HG02610 (cell line): ENCODE measurements around the gene PRM1.

Experiments used
- ATAC-seq: cut with Tn5 transposase; IDR thresholded peaks from one replicate; pipeline ENCODE4 v1.9.1; 2021; ENCODE audit warnings: mild to moderate bottlenecking, moderate library complexity; ENCODE audit not compliant: unreplicated experiment

PRM1 gene, protein sequence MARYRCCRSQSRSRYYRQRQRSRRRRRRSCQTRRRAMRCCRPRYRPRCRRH

DNA sequence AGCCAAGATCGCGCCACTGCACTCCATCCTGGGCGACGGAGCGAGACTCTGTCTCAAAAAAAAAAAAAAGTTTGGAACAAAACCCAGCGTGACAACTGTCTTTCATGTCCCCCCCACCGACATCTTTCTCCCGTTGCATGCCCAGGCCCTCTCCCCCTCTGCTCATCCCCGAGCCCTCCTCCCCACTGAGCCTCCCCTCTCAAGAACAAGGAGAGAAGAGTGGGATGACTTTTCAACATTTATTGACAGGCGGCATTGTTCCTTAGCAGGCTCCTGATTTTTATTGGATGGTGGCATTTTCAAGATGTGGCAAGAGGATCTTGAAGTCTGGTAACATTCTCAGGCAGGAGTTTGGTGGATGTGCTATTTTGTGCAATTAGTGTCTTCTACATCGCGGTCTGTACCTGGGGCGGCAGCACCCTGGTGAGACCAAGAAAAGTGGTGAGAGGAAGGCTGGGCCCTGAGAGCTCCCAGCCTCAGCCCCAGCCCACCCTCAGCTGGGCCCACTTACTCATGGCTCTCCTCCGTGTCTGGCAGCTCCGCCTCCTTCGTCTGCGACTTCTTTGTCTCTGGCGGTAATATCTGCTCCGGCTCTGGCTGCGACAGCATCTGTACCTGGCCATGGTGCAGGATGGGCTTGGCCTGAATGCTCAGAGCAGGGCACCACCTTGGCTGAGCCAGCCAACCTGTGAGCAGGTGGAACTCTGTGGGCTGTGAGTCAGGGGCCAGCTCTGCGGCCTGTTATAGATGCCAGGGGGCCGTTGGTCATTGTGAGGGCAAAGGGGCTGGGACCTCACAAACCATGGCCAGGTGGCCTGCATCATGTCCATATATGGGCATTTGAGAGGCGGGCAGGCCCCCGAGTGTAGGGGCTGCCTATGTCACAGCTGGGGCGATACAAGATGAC lies at the start of gene PRM1:
PRM1 (minus strand) TSS at position 715 of the 907 bp plus-strand sequence; CDS start at position 623, 92 bp downstream.
- no peak for ATAC-seq

DNA sequence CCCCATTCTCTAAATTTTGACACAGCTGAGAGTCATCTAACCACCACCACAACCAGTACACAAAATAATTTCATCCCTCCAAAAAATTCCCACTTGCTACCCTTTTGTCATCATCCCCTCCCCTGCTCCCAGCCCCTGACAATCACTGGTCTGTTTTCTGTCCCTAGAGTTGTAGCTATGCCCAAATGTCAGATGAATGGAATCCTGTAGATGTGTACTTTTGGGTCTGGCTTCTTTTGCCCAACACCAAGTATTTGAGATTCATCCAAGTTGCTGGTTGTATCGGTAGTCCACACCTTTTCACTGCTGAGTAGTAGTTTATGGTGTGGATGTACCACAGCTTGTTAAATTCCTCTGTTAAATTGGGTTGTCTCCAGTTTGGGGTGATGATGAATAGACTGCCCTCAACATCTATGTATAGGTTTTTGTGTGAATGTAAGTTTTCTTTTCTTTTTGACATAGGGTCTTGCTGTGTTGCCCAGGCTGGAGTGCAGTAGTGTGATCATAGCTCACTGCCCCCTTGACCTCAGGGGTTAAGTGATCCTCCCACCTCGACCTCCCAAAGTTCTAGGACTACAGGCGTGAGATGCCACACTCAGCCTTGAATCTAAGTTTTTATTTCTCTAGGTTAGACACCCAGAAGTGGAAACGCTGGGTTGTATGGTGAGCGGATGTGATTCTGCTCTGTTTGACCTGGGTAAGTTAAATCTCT lies 49.6 kb upstream of the PRM1 start:
- ATAC-seq = no peak

DNA sequence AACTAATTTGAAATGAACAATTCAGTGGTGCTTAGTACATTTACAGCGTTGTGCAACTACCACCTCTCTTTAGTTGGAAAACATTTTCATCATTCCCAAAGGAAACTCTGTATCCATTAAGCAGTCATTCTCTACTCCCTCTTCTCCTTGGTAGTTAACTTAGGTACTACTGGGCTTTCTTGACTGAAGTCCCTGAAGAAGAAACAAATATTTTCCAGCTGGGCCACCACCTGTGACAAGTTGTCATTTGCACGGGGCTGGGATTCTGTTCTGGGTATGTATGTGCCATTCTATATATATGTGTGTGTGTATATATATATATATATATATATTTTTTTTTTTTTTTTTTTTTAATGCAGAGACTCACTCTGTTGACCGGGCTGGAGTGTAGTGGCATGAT lies 48.8 kb upstream of the PRM1 start:
- ATAC-seq = no peak

DNA sequence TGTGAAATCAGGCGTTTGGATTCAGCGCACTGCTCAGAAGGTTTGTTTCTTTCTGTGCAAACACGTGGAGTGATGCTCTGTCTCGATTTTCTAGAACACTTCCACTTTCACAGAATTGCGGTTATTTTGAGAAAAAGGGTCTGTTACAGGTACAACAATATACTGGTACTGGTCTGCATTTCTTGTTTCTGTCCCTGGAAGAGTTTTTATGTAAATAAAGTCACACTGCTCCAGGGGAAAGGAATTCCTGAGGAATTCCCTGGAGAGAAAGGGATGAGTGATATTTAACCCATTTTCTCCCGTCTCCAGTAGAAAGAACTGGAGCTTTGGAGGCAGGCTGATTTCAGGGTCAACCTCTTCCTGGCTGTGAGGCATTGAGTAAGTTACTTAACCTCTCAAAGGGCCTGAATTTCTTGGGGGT lies 48.0 kb upstream of the PRM1 start:
- no peak for ATAC-seq

DNA sequence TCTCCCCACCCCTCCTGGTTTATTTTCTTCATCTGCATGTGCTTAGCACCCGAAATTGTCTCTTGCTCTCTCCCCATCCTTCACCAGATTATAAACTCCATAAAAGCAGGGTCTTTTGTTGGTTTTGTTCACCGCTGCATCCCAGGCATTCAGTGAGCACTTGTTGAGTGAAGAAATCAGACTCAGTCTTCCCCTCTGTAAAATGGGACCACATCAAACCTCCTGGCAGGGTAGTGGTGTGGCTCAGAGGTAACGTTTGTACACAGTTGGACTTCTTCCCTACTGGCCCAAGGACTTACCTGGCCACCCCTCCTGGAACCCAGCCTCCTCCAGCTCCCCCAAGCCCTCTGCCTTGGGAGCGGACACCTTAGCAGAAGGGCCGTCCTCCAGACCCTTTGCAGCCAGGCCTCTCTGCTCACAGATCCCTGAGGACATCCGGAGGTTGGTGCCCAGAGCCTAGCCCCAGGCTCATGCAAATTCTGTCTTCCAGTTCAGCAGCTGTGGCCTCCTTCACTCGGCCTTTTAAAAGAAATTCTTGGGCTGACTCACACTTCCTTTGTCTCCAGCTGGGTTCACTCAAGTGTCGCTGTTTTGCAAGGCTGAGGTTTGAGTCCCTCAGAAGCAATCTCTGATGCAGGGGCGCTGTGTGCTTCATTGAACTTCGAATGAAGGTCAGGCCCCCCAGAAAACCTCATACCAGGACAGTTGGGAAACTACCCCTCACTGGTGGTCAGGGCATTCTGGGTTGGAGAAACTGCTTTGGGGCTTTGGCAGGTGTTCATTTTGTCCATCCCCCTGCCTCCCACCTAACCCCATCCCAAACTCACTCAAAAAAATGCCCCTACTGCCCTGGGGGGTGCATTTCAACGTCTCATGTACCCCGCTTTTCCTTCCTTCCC lies 47.3 kb upstream of the PRM1 start:
- peak; percentile 72 for ATAC-seq

DNA sequence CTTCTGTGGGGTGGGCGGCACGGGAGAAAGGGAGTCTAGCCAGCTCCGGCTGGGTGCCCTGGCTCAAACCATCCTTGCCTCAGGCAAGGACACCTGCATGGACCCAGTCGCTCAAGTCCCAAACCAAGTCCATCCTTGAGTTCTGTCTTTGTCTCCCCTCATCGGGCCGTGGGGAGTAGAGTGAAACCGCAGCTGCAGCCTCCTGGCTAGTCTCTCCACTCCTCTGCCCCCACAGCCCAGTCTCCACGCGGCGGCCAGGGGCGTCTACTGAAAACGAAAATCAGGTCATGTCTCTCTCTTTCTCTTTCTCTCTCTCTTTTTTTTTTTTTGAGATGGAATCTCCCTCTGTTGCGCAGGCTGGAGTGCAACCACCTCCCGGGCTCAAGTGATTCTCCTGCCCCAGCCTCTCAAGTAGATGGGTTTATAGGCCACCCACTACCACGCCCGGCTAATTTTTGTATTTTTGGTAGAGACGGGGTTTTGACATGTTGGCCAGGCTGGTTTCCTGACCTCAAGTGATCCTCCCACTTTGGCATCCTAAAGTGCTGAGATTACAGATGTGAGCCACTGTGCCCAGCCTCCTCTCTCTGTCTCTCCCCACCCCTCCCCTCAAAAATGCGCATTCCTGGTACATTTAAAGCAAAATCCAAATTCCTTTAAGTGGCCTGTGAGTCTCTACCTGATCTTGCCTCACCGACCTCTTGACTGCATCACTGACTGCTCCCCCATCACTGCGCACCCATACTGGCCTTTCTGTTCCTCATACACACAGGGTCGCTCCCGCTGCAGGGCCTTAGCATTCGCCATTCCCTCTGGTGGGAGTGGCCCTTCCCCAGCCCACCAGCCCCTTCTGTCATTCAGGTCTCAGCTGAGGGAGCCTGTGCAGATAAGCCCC lies 46.4 kb upstream of the PRM1 start:
- peak; percentile 41 for ATAC-seq

DNA sequence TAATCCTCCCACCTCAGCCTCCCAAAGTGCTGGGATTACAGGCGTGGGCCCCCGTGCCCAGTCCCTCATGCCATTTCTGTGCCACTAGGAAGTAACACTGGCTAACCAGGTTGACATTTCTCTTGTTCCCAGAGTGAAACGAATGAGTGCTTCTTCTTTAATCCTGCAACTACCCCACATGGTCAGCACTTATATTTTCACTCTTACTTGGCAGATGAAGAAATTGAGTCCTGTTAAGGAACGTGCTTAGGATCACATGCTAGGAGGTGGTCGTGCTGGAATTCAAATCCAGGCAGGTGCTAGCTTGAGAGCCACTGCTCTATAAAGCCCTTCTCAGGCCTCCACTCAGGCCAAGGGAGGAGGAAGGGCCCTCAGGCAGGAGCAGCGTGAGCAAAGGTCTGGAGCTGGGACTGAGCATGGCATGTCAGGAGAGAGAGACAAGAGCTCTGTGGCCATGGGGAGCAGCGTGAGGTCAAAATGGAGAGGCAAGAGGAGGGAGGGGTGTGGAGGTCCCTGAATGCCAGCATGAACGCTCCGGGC lies 45.7 kb upstream of the PRM1 start:
- no peak for ATAC-seq

DNA sequence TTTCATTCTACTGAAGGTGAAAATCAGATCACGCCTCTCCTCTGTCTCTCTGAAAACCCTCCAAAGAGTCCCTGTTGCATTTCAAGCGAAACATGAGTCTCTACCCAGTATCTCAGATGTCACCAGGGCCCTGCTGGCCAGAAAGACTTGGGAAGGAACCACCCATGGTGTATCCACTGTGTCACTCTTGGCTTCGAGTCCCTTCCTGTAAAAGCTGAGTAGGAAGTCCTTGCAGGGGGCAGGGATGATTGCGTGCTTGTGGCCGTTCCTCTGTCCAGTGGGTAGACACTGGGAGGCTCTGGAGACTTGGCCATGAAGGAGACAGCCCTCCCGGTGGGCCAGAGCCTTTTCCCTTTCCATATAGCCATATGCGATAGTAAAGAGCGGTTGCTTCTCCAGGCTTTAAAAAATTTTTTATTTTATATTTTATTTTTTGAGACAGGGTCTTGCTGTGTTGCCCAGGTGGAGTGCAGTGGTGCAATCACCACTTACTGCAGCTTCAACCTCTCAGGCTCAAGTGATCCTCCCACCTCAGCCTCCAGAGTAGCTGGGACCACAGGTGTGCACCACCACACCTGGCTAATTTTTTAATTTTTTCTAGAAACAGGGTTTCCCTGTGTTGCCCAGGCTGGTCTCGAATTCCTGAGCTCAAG lies 45.1 kb upstream of the PRM1 start:
- ATAC-seq = peak; percentile 13

DNA sequence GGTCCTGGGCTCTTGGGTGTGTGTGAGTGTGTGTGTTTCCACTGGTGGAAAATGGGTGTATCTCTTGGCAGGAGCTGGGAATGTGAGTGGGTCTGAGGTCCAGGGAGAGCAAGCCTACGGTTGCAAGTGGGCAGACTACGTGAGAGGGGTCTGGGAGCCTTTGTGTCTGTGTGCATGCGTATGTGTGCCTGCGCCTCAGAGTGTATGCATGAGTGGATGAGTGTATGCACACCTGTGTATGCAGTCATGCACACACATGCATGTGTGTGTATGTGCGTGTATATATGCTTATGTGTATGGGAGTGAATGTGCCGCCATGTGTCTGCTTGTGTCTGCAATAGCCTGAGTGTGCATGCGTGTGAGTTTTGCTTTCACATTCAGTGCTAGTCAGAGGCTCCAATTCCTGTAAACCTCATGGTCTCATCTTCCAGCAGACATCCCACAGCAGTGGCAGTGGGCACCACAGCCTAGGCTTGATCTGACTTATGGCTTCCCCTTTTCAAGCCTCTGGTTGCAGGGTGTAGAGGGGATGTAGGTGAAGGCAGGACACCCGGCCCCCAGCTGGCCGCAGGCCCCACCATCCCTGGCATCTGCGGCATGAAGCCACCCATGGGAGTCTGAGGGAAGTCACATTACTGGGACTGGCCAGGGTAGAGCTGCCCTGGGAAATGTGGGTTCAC lies 44.4 kb upstream of the PRM1 start:
- ATAC-seq = peak; percentile 20

DNA sequence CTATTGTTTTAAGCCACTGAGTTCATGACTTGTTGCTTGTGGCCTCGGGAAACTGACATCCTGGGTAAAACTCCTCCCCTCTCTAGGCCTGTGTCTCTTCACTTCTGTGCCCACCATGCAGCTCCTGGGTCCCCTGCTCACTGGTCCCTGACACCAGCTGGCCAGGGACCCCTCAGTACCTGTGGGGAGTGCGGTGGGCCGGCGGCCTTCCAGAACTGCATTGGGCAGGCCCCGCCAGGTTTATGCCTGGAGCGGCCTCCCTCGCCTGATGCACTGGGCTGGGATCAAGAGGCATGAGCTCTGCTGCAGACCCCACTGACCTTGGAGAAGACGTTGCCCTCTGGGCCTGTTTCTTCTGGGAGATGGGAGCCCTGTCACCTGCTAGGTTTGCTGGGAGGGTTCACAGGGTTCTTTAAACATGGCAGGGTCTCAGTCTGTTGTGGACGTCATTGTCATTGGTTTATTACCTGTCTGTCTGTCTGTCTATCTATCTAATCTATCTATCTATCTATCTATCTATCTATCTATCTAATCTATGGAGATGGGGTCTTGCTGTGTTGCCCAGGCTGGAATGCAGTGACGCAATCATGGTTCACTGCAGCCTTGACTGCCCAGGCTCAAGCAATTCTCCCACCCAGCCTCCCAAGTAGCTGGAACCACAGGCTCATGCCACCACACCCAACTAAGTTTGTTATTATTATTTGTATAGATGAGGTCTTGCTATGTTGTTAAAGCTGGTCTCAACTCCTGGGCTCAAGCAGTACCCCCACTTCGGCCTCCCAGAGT lies 42.6 kb upstream of the PRM1 start:
- no peak for ATAC-seq

DNA sequence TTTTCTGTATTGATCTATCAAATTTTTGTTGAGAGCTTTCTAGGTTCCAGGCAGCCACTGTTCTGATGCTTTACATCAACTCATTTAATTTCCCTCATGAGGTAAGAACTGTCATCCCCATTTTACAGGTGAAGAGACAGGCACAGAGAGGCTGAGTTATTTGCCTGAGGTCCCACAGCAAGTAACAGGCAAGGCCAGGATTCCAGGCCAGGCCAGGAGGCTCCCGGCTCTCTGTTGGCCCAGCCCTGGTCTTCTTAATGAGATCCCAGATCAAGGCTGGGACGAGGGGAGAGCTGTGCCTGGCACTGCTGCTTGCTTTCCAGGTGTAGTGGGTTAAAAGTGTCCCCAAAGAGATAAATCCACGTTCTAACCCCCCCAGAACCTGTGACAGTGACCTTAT lies 41.7 kb upstream of the PRM1 start:
- ATAC-seq = no peak

DNA sequence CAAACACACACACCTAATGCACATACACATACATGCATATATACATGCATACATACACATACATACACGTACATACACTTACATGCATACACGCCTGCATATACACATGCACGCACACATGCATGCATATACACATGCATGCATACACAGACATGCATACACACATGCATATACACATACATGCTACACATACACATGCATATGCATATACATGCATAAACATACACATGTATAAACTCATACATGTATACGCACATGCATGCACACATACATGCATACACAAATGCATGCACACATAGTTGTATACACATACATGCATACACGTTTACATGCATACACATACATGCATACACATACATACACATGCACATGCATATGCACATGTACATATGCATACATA lies 40.5 kb upstream of the PRM1 start:
- no peak for ATAC-seq

DNA sequence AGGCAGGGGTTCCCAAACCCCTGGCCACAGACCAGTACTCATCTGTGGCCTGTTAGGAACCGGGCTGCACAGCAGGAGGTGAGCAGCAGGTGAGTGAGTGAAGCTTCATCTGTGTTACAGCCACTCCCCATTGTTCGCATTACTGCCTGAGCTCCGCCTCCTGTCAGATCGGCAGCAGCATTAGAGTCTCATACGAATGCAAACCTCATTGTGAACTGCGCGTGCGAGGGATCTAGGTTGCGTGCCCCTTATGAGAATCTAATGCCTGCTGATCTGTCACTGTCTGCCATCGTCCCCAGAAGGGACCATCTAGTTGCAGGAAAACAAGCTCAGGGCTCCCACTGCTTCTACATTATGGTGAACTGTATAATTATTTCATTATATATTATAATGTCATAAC lies 39.0 kb upstream of the PRM1 start:
- ATAC-seq = no peak

DNA sequence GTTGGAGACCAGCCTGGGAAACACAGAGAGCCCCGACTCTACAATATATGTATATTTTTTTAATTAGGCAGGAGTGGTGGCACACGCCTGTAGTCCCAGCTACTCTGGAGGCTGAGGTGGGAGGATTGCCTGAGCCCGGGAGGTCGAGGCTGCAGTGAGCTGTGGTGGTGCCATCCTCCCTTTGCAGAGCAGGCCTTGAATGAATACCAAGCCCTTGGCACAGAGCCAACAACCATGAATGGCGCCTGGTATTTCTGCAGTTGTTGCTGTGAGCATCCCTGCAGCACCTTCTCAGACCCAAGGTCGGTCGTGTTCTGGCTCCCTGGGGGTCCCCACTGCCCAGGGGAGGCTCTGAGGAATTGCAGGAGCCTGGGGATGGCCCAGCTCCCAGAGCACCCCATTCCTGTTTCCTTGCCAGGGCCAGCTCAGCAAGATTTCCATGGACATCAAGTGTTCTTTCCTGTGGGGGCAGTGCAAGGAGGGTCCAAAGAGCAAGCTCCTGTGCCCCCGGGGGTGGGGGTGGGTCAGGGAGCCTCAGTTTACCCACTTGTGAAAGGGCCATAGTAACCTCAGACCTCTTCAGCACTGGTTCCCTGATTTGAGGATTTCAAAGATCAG lies 38.5 kb upstream of the PRM1 start:
- ATAC-seq = no peak

DNA sequence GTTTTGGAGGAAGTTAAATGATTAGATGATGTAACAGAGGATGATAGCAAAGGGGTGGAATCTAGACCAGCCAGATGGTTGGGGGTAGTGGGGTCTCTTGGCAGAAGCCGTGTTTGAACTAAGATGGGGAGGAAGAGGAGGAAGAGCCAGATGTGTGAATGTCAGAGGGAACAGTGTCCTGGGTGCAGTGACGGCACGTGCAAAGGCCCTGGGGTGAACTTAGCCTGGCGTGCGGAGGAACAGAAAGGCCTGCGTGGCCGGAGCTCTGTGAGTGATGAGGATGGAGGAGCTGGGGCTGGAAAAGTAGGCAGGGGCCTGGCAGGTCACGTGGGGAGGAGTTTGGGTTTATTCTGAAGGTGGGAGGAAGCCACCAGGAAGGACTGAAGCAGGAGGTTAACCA lies 37.7 kb upstream of the PRM1 start:
- no peak for ATAC-seq

DNA sequence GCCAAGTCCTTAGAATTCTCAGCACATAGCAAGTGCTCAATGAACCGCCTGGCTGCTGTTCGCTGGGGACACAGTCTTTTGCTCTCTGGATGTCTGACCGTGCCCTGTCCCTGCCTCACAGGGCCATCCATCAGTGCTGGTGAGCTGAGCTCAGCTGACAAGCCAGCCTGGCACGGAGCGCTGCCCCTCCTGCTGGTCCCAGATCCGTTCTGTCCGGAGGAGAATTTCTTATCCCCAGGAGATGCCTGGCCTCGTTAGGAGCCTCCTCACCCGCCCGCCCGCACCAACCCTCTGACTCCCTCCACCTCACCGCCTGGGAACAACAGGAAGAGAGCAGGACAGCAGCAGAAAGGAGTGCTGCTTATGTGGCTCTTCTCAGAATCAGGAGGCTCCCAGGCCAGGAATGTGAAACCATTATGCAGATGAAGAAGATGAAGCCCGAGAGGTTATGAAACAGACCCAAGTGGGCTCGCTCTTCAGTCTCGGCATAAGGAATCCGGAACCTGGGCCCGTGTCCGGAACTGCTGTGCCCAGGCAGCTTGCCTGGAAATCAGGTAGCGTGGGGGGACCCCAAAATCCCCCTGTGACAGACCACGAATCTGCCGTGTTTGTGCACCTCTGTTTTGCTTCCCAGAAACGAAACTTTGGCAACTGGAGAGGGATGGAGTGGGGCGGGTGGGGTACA lies 35.3 kb upstream of the PRM1 start:
- no peak for ATAC-seq

DNA sequence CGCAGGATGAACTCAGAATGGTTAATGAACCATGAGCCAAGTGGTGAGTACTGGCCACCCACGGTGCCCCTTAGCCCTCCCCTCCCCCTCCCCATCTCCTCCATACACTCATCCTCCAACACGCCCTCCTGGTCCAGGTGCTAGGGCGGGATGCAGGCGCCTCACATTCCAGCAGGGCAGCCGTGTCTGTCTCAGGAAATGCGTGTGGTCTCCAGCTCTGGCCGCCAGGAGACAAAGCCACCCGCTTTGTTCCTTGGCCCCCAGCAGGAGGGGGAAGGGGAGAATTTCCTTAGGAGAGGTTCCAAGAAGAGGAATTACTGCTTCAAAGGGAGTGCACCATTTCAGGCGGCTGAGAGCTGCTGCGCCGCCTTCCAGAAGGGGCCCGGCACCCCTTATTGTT lies 34.4 kb upstream of the PRM1 start:
- ATAC-seq = no peak
